Fibroblast of lung (primary cell): Measurements from ENCODE around the gene ARMC5. TPM values are rescaled to one million over a fixed set of nuclear protein-coding genes. Genes with fewer than 3 reads are reported as not detected.

Experiments used
- DNase-seq, 2 donors: peaks; one replicate each; pipeline versions ENCODE4 v3.0.0 to v3.0.0-alpha.2; 2010; ENCODE audit warnings: low read depth in 2 of 2
- H2AFZ ChIP-seq: 2 replicates; pipeline ENCODE4 v1.5.1; 2012; ENCODE audit warnings: low read length, control low read depth, inconsistent platforms
- H3K27ac ChIP-seq: 2 replicates; pipeline ENCODE4 v1.5.1; 2011; ENCODE audit warnings: low read length, control low read depth; ENCODE audit not compliant: insufficient read depth
- H3K27me3 ChIP-seq: 2 replicates; pipeline ENCODE4 v1.5.1; 2011; ENCODE audit warnings: mild to moderate bottlenecking, low read length; ENCODE audit not compliant: control insufficient read depth, insufficient read depth
- H3K36me3 ChIP-seq: 2 replicates; pipeline ENCODE4 v1.5.1; 2011; ENCODE audit warnings: low read length; ENCODE audit not compliant: control insufficient read depth, insufficient read depth
- H3K4me1 ChIP-seq: 2 replicates; pipeline ENCODE4 v1.5.1; 2011; ENCODE audit warnings: low read length; ENCODE audit not compliant: control insufficient read depth, insufficient read depth; ENCODE audit errors: extremely low read depth
- H3K4me2 ChIP-seq: 2 replicates; pipeline ENCODE4 v1.5.1; 2011; ENCODE audit warnings: low read length, control low read depth; ENCODE audit not compliant: insufficient read depth; ENCODE audit errors: extremely low read depth
- H3K4me3 ChIP-seq, 4 experiments: fragments of 200-600 bp in 1 of 4; sonication (generic) in 1 of 4; replicated peaks in 1 of 4; 2 replicates each; pipeline ENCODE4 v1.5.1; 2011 to 2016; ENCODE audit warnings: low read length in 4 of 4, low read depth in 3 of 4, mild to moderate bottlenecking in 3 of 4, control low read depth in 2 of 4, inconsistent platforms in 1 of 4, mixed read lengths in 1 of 4; ENCODE audit not compliant: insufficient read depth in 1 of 4; ENCODE audit errors: control extremely low read depth in 1 of 4
- H3K79me2 ChIP-seq: 2 replicates; pipeline ENCODE4 v1.5.1; 2012; ENCODE audit warnings: mild to moderate bottlenecking, low read length, inconsistent platforms; ENCODE audit not compliant: control insufficient read depth, insufficient read depth
- H3K9ac ChIP-seq: 2 replicates; pipeline ENCODE4 v1.5.1; 2011; ENCODE audit warnings: mild to moderate bottlenecking, low read length, control low read depth; ENCODE audit not compliant: insufficient read depth
- H3K9me3 ChIP-seq: 2 replicates; pipeline ENCODE4 v1.5.1; 2012; ENCODE audit warnings: low read depth, low read length; ENCODE audit not compliant: control insufficient read depth, insufficient read depth
- H4K20me1 ChIP-seq: 2 replicates; pipeline ENCODE4 v1.5.1; 2011; ENCODE audit warnings: low read length; ENCODE audit not compliant: control insufficient read depth, insufficient read depth; ENCODE audit errors: extremely low read depth
- EZH2 ChIP-seq: IDR thresholded peaks from 2 replicates; pipeline ENCODE4 v1.5.1; 2012; ENCODE audit warnings: low read length, control low read depth, mild to moderate bottlenecking; ENCODE audit errors: missing control alignments
- polyA plus RNA-seq, 2 donors: library from polyadenylated mRNA; depleted of rRNA in 1 of 2; stranded (reverse) in 1 of 2; unstranded in 1 of 2; fragments of >200 nt; gene quantifications; 2 replicates each; pipeline ENCODE4 v1.2.1, GENCODE V29; 2011 to 2012; ENCODE audit warnings: missing spikeins in 1 of 2
- total RNA-seq: library from RNA; depleted of rRNA; stranded (reverse); fragments of >200 nt; gene quantifications from 2 replicates; pipeline ENCODE4 v1.2.1, GENCODE V29; 2014
- TF ChIP-seq, protein P1 (sequence below), 2 donors: IDR thresholded peaks in 1 of 2; conservative IDR thresholded peaks in 1 of 2; 1 replicate in 1 of 2; 2 replicates in 1 of 2; pipeline ENCODE4 v1.5.1; 2011 to 2012; ENCODE audit warnings: low read length in 2 of 2, control low read depth in 1 of 2, inconsistent platforms in 1 of 2, low read depth in 1 of 2, mild to moderate bottlenecking in 1 of 2

The ARMC5 gene
- total and polyA plus RNA-seq, 2 donors (not counting 1 experiment from before 2014, with no cell fraction given): 1.7 to 5.6 TPM

DNA sequence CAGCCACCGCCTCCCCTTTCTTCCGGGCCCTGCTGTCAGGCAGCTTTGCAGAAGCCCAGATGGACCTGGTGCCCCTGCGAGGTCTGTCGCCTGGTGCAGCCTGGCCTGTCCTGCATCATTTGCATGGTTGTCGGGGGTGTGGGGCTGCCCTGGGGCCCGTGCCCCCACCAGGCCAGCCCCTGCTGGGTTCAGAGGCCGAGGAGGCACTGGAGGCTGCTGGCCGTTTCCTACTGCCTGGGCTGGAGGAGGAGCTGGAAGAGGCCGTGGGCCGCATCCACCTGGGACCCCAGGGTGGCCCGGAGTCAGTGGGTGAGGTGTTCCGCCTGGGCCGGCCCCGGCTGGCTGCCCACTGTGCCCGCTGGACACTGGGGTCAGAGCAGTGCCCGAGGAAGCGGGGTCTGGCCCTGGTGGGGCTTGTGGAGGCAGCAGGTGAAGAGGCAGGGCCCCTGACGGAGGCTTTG is 7.1 kb downstream of the ARMC5 start:
- H3K27ac ChIP-seq: no peak overlapping the region
- TF ChIP-seq, protein P1, sequence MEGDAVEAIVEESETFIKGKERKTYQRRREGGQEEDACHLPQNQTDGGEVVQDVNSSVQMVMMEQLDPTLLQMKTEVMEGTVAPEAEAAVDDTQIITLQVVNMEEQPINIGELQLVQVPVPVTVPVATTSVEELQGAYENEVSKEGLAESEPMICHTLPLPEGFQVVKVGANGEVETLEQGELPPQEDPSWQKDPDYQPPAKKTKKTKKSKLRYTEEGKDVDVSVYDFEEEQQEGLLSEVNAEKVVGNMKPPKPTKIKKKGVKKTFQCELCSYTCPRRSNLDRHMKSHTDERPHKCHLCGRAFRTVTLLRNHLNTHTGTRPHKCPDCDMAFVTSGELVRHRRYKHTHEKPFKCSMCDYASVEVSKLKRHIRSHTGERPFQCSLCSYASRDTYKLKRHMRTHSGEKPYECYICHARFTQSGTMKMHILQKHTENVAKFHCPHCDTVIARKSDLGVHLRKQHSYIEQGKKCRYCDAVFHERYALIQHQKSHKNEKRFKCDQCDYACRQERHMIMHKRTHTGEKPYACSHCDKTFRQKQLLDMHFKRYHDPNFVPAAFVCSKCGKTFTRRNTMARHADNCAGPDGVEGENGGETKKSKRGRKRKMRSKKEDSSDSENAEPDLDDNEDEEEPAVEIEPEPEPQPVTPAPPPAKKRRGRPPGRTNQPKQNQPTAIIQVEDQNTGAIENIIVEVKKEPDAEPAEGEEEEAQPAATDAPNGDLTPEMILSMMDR (conservative IDR thresholded peaks at IDR 0.05 in 1 of 2, IDR thresholded peaks at IDR 0.05 in 1 of 2; ENCODE audit: low read depth in 1 of 2, low read length in 2 of 2): no peak
- no peak for TF ChIP-seq EZH2

DNA sequence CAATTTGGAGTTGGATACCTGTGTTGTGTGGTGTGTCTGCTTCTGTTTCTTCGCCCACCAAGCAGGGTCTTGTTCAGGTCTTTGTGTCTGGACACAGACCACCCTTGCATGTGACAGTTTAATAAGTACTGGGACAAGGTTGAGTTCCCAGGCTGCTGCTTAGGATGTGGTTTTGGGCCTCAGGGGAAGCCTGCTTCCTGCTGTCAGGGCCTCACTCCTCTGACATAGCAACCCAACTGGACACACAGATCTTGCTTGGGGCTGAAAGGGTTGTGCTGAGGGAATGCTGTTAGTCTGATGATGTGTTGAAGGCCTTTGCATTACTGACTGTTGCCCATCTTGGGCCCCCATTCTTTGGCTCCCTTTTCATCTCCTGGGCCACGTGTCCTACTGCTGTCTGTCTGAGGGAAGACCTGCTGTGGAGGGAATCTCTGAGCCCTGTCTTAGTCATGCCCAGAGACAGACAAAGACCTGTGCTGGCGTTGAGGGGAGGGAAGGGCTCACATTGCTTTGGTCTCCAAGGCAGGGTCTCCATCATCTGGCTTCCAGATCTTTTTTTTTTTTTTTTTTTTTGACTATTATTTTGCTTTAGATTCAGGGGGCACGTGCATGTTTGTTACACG is 8.0 kb downstream of the ARMC5 start:
- no peak for DNase-seq
- no peak overlapping the region for H3K4me2 ChIP-seq
- no peaks in the 10 kb centered on the region for H4K20me1 ChIP-seq
- H3K4me1 ChIP-seq: peaks cover 6% of the 10 kb centered on the region
- H3K27me3 ChIP-seq: no peaks in the 10 kb centered on the region
- H3K36me3 ChIP-seq: peaks cover 17% of the 10 kb centered on the region
- H3K9me3 ChIP-seq: no peaks in the 10 kb centered on the region
- no peak for TF ChIP-seq EZH2
- TF ChIP-seq, protein P1 (conservative IDR thresholded peaks at IDR 0.05 in 1 of 2, IDR thresholded peaks at IDR 0.05 in 1 of 2; ENCODE audit: low read depth in 1 of 2, low read length in 2 of 2): no peak
- H3K9ac ChIP-seq: no peak overlapping the region
- H3K4me3 ChIP-seq: no peak overlapping the region
- H3K79me2 ChIP-seq: peaks cover 3% of the 10 kb centered on the region
- no peak overlapping the region for H2AFZ ChIP-seq
- H3K27ac ChIP-seq: no peak overlapping the region

More for the DNA sequence above, 7.1 kb downstream of the ARMC5 start:
- Histone ChIP-seq H4K20me1 (no peaks in the 10 kb centered on the region), H3K4me3 (no peak overlapping the region), H3K4me1 (peaks cover 6% of the 10 kb centered on the region), H3K79me2 (peaks cover 3% of the 10 kb centered on the region), H3K9ac (no peak overlapping the region), H3K9me3 (no peaks in the 10 kb centered on the region), H2AFZ (no peak overlapping the region), H3K36me3 (peaks cover 22% of the 10 kb centered on the region), H3K4me2 (no peak overlapping the region), H3K27me3 (no peaks in the 10 kb centered on the region)
- DNase-seq: no peak

DNA sequence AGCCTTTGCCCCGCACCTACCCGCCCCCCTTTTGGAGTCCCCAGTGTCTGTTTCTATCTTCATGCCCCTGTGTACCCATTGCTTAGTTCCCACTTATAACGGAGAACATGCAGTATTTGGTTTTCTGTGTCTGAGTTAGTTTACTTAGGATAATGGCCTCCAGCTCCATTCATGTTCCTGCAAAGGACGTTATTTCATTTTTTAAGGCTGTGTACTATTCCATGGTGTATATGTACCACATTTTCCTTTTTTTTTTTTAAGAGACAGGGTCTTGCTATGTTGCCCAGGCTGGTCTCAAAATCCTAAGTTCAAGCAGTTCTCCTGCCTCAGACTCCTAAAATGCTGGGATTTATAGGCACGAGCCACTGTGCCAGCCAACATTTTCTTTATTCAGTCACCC is 8.6 kb downstream of the ARMC5 start:
- Histone ChIP-seq H3K9ac (no peak overlapping the region), H3K27me3 (no peaks in the 10 kb centered on the region), H3K27ac (no peak overlapping the region), H3K79me2 (peaks cover 4% of the 10 kb centered on the region), H3K36me3 (peaks cover 17% of the 10 kb centered on the region), H2AFZ (no peak overlapping the region), H4K20me1 (no peaks in the 10 kb centered on the region), H3K4me1 (peaks cover 6% of the 10 kb centered on the region), H3K9me3 (no peaks in the 10 kb centered on the region), H3K4me3 (no peak overlapping the region), H3K4me2 (no peak overlapping the region)
- TF ChIP-seq, protein P1 (conservative IDR thresholded peaks at IDR 0.05 in 1 of 2, IDR thresholded peaks at IDR 0.05 in 1 of 2; ENCODE audit: low read depth in 1 of 2, low read length in 2 of 2): no peak
- TF ChIP-seq EZH2: no peak
- DNase-seq: no peak
